Measurements from ENCODE around the gene STK17A. TPM values are rescaled to one million over a fixed set of nuclear protein-coding genes. Genes with fewer than 3 reads are reported as not detected.

STK17A gene
- total RNA-seq, 1 donor from 2014 or later, result 15.6 TPM

GRCh38 chr7:43652364-43652763 is 69.5 kb downstream of the STK17A start:
- Mint-ChIP-seq H3K9me3 (peaks cover 4% of the 10 kb centered on the region), H3K27ac (no peak overlapping the region), H3K4me3 (no peak overlapping the region), H3K27me3 (ENCODE audit: insufficient read depth, low read depth) (peaks cover 3% of the 10 kb centered on the region), H3K4me1 (peaks cover 47% of the 10 kb centered on the region), H3K36me3 (peaks cover 30% of the 10 kb centered on the region)
- Histone ChIP-seq H3K4me3 (no peak overlapping the region), H3K4me1 (peaks cover 29% of the 10 kb centered on the region), H3F3A (ENCODE audit: low read depth) (peaks cover 5% of the 10 kb centered on the region), H3K27ac (no peak overlapping the region), H2AFZ (replicated peaks) (no peak overlapping the region), H3K9ac (no peak overlapping the region), H4K20me1 (ENCODE audit: low read depth) (peaks cover 47% of the 10 kb centered on the region), H3K27me3 (no peaks in the 10 kb centered on the region), H3K4me2 (no peak overlapping the region), H3K9me3 (ENCODE audit: low read depth) (no peaks in the 10 kb centered on the region), H3K79me2 (ENCODE audit: low read depth) (peaks cover 84% of the 10 kb centered on the region), H3K36me3 (peaks cover 2% of the 10 kb centered on the region)
- TF ChIP-seq EZH2 (IDR thresholded peaks at IDR 0.05), result no peak
- TF ChIP-seq EZH2phosphoT487 (IDR thresholded peaks at IDR 0.05), result no peak
- no peak for TF ChIP-seq CTCF (IDR thresholded peaks at IDR 0.05)
- DNase-seq (ENCODE audit: low spot score), result no peak

DNA sequence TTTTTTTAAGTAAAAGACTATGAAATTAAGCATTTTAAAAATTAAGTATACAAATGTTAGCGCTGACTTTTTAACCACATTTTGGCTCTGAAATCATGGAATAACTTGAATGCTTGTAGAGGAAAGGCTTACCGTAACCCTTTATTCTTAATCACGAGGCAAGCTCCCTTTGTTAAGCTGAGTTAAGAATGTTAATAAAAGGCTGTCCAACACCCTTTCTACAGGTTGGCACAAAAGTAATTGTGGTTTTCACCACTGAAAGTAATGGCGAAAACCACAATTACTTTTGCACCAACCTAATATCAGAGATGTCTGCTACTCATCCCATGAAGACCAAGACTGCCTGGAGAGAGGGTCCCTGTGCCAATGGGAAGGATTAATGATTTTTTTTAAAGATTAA is 70.6 kb downstream of the STK17A start:
- Histone ChIP-seq H3K9me3 (ENCODE audit: low read depth) (no peaks in the 10 kb centered on the region), H2AFZ (replicated peaks) (no peak overlapping the region), H3K27ac (no peak overlapping the region), H3K4me1 (peaks cover 18% of the 10 kb centered on the region), H3K27me3 (no peaks in the 10 kb centered on the region), H3K79me2 (ENCODE audit: low read depth) (peaks cover 95% of the 10 kb centered on the region), H4K20me1 (ENCODE audit: low read depth) (peaks cover 37% of the 10 kb centered on the region), H3K9ac (no peak overlapping the region), H3K36me3 (peaks cover 2% of the 10 kb centered on the region), H3K4me3 (no peak overlapping the region), H3F3A (ENCODE audit: low read depth) (no peaks in the 10 kb centered on the region), H3K4me2 (no peak overlapping the region)
- no peak for DNase-seq (ENCODE audit: low spot score)
- peaks cover 36% of the 10 kb centered on the region for H3K4me1 Mint-ChIP-seq
- no peak overlapping the region for H3K27ac Mint-ChIP-seq
- no peak for TF ChIP-seq CTCF (IDR thresholded peaks at IDR 0.05)
- TF ChIP-seq EZH2 (IDR thresholded peaks at IDR 0.05), result no peak
- TF ChIP-seq EZH2phosphoT487 (IDR thresholded peaks at IDR 0.05), result no peak
- peaks cover 35% of the 10 kb centered on the region for H3K36me3 Mint-ChIP-seq
- no peaks in the 10 kb centered on the region for H3K27me3 Mint-ChIP-seq (ENCODE audit: insufficient read depth, low read depth)
- no peak overlapping the region for H3K4me3 Mint-ChIP-seq
- H3K9me3 Mint-ChIP-seq, result peaks cover 4% of the 10 kb centered on the region

- no peak overlapping the region for H3K4me2 ChIP-seq
- H3K27ac ChIP-seq, result no peak overlapping the region
- Mint-ChIP-seq H3K4me3 (no peak overlapping the region), H3K27me3 (ENCODE audit: insufficient read depth, low read depth) (no peaks in the 10 kb centered on the region), H3K9me3 (peaks cover 4% of the 10 kb centered on the region), H3K36me3 (peaks cover 40% of the 10 kb centered on the region), H3K4me1 (peaks cover 31% of the 10 kb centered on the region), H3K27ac (no peak overlapping the region)
- H3K9me3 ChIP-seq (ENCODE audit: low read depth), result no peaks in the 10 kb centered on the region
- H3K79me2 ChIP-seq (ENCODE audit: low read depth), result peaks cover 99% of the 10 kb centered on the region
- H3K4me3 ChIP-seq, result no peak overlapping the region
- H2AFZ ChIP-seq (replicated peaks), result no peak overlapping the region
- H3K9ac ChIP-seq, result no peak overlapping the region
- DNase-seq (ENCODE audit: low spot score), result no peak
- no peak for TF ChIP-seq CTCF (IDR thresholded peaks at IDR 0.05)
- TF ChIP-seq EZH2 (IDR thresholded peaks at IDR 0.05), result no peak
- TF ChIP-seq EZH2phosphoT487 (IDR thresholded peaks at IDR 0.05), result no peak
- H3F3A ChIP-seq (ENCODE audit: low read depth), result no peaks in the 10 kb centered on the region
- H3K27me3 ChIP-seq, result no peaks in the 10 kb centered on the region
- H3K4me1 ChIP-seq, result peaks cover 15% of the 10 kb centered on the region
- H3K36me3 ChIP-seq, result peaks cover 2% of the 10 kb centered on the region
- H4K20me1 ChIP-seq (ENCODE audit: low read depth), result peaks cover 32% of the 10 kb centered on the region
Measured at GRCh38 chr7:43653891-43654504, 71.1 kb downstream of the STK17A start.
